Neuronal stem cell (in vitro differentiated cells): ENCODE results near the gene COL4A4.

ENCODE experiments used
- DNase-seq: peaks from one replicate; pipeline ENCODE4 v3.0.0-alpha.2; 2013; ENCODE audit warnings: low spot score
- H2AFZ ChIP-seq: one replicate; pipeline ENCODE4 v1.6.1; 2013; ENCODE audit warnings: mild to moderate bottlenecking, low read length, inconsistent platforms
- H2AK5ac ChIP-seq: 2 replicates; pipeline ENCODE4 v1.6.1; 2013; ENCODE audit warnings: low read depth, mild to moderate bottlenecking, inconsistent platforms, low read length, moderate library complexity, mixed read lengths
- H2BK120ac ChIP-seq: 2 replicates; pipeline ENCODE4 v1.6.1; 2013; ENCODE audit warnings: low read depth, mild to moderate bottlenecking, inconsistent platforms, low read length, moderate library complexity, mixed read lengths
- H2BK12ac ChIP-seq: one replicate; pipeline ENCODE4 v1.6.1; 2013; ENCODE audit warnings: low read length, inconsistent platforms
- H2BK15ac ChIP-seq: 2 replicates; pipeline ENCODE4 v1.6.1; 2013; ENCODE audit warnings: mild to moderate bottlenecking, low read length, inconsistent platforms, mixed read lengths
- H2BK5ac ChIP-seq: one replicate; pipeline ENCODE4 v1.6.1; 2013; ENCODE audit warnings: inconsistent platforms, mild to moderate bottlenecking, low read length, moderate library complexity
- H3K14ac ChIP-seq: one replicate; pipeline ENCODE4 v1.6.1; 2013; ENCODE audit warnings: low read length, inconsistent platforms
- H3K18ac ChIP-seq: 2 replicates; pipeline ENCODE4 v1.6.1; 2013; ENCODE audit warnings: low read length, inconsistent platforms
- H3K23ac ChIP-seq: 2 replicates; pipeline ENCODE4 v1.6.1; 2013; ENCODE audit warnings: low read depth, mild to moderate bottlenecking, mixed read lengths, low read length, inconsistent platforms; ENCODE audit not compliant: poor library complexity
- H3K27ac ChIP-seq: replicated peaks from 3 replicates; pipeline ENCODE4 v1.5.1; 2013; ENCODE audit warnings: low read length, inconsistent platforms
- H3K27me3 ChIP-seq, 3 experiments: 2 replicates each; pipeline ENCODE4 v1.6.1; 2013; ENCODE audit warnings: low read length in 3 of 3, mild to moderate bottlenecking in 2 of 3, inconsistent platforms in 1 of 3, low read depth in 1 of 3, mixed read lengths in 1 of 3, moderate library complexity in 1 of 3; ENCODE audit not compliant: control insufficient read depth in 3 of 3, insufficient read depth in 3 of 3
- H3K36me3 ChIP-seq, 2 donors: replicated peaks in 1 of 2; 2 replicates each; pipeline ENCODE4 v1.6.1; 2013; ENCODE audit warnings: low read length in 2 of 2; ENCODE audit not compliant: control insufficient read depth in 2 of 2, insufficient read depth in 2 of 2
- H3K4ac ChIP-seq: 2 replicates; pipeline ENCODE4 v1.6.1; 2013; ENCODE audit warnings: inconsistent platforms, mild to moderate bottlenecking, low read length, moderate library complexity
- H3K4me1 ChIP-seq, 2 donors: 1 replicate in 1 of 2; 2 replicates in 1 of 2; pipeline ENCODE4 v1.6.1; 2013; ENCODE audit warnings: low read length in 2 of 2, low read depth in 1 of 2; ENCODE audit not compliant: control insufficient read depth in 2 of 2, insufficient read depth in 1 of 2
- H3K4me2 ChIP-seq: one replicate; pipeline ENCODE4 v1.6.1; 2013; ENCODE audit warnings: mild to moderate bottlenecking, low read length, inconsistent platforms; ENCODE audit not compliant: insufficient read depth, poor library complexity, severe bottlenecking
- H3K4me3 ChIP-seq, 2 donors: 2 replicates each; pipeline ENCODE4 v1.5.1; 2013; ENCODE audit warnings: low read length in 2 of 2, mild to moderate bottlenecking in 2 of 2, inconsistent platforms in 1 of 2, moderate library complexity in 1 of 2
- H3K79me1 ChIP-seq: one replicate; pipeline ENCODE4 v1.6.1; 2013; ENCODE audit warnings: low read depth, mild to moderate bottlenecking, inconsistent platforms, low read length, moderate library complexity
- H3K9ac ChIP-seq: one replicate; pipeline ENCODE4 v1.6.1; 2013; ENCODE audit warnings: mild to moderate bottlenecking, low read depth, low read length, inconsistent platforms; ENCODE audit not compliant: poor library complexity
- H3K9me3 ChIP-seq, 2 donors: replicated peaks in 1 of 2; 2 replicates each; pipeline versions ENCODE3 to v1.6.1; 2013; ENCODE audit warnings: low read length in 2 of 2, mild to moderate bottlenecking in 2 of 2, inconsistent platforms in 1 of 2, low read depth in 1 of 2, mixed read lengths in 1 of 2, moderate library complexity in 1 of 2; ENCODE audit not compliant: control insufficient read depth in 2 of 2, insufficient read depth in 1 of 2
- H4K8ac ChIP-seq: one replicate; pipeline ENCODE4 v1.6.1; 2013; ENCODE audit warnings: low read depth, mild to moderate bottlenecking, inconsistent platforms, low read length, moderate library complexity
- H4K91ac ChIP-seq: one replicate; pipeline ENCODE4 v1.6.1; 2013; ENCODE audit warnings: low read length, low read depth, mild to moderate bottlenecking, inconsistent platforms; ENCODE audit not compliant: poor library complexity
- WGBS, 2 donors: extraction: QIAGEN DNeasy Blood & Tissue Kit; methylation state at CpG; one replicate each; pipeline ENCODE4 v1.1.7; 2013; ENCODE audit warnings: missing lambda C conversion rate in 2 of 2, mixed read lengths in 1 of 2; ENCODE audit not compliant: insufficient read length in 2 of 2, insufficient replicate concordance in 1 of 2; ENCODE audit errors: extremely low coverage in 2 of 2; 5-methylcytosine and 5-hydroxymethylcytosine counted together

COL4A4 gene

GRCh38 chr2:226963528-226963927, 200.5 kb downstream of the COL4A4 start:
- H3K4me1 ChIP-seq = no peaks in the 10 kb centered on the region

DNA sequence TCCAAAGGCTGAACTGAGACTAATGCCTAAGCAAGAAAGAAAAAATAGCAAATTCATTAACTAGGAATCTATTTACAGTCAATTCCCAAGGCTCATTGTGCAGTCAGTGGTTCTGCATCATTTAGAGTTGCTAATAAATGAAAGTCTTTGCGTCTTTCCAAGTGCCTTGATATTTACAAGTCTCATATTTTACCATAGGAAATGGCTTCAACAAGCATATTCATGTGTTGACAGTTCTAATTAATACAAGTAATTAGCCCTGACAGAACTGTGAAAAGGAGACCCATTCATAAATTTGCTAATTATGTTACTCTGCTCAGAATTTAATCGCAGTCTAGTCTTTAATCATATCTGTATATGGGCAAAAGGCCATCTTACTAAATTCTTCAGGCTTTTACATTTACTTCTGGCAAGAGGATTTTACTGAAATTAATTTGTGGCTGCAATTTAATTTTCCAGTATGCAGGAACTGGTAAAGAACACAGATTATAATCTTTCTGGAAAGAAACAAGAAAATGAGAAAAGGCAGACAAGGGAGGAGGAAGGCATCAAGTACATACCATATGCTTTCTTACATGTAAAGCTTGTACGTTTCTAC, 201.7 kb downstream of the COL4A4 start:
- H2BK5ac ChIP-seq = no peak overlapping the region
- H3K4ac ChIP-seq = no peak overlapping the region
- no peak overlapping the region for H3K4me3 ChIP-seq
- H3K4me2 ChIP-seq = no peak overlapping the region
- no peaks in the 10 kb centered on the region for H3K27me3 ChIP-seq
- no peaks in the 10 kb centered on the region for H3K36me3 ChIP-seq
- no peak overlapping the region for H3K23ac ChIP-seq
- peaks cover 2 to 10% of the 10 kb centered on the region in 2 donors for H3K9me3 ChIP-seq
- no peak overlapping the region for H3K9ac ChIP-seq
- no CpG with 5 or more reads among the region's 3 CpGs for WGBS, 2 donors
- H2BK12ac ChIP-seq = no peak overlapping the region
- H2AK5ac ChIP-seq = no peak overlapping the region
- no peak overlapping the region for H2AFZ ChIP-seq
- H2BK120ac ChIP-seq = no peak overlapping the region
- no peak overlapping the region for H2BK15ac ChIP-seq
- no peak overlapping the region for H3K18ac ChIP-seq
- no peaks in the 10 kb centered on the region for H3K4me1 ChIP-seq
- no peak overlapping the region for H4K91ac ChIP-seq
- H3K79me1 ChIP-seq = no peaks in the 10 kb centered on the region
- no peak overlapping the region for H3K14ac ChIP-seq
- H3K27ac ChIP-seq = no peak overlapping the region
- H4K8ac ChIP-seq = no peak overlapping the region
- no peak for DNase-seq

More at GRCh38 chr2:226963528-226963927, 200.5 kb downstream of the COL4A4 start:
- Histone ChIP-seq H2BK12ac (no peak overlapping the region), H3K9ac (no peak overlapping the region), H4K91ac (no peak overlapping the region), H2AFZ (no peak overlapping the region), H3K27ac (no peak overlapping the region), H3K23ac (no peak overlapping the region), H3K4me2 (no peak overlapping the region), H3K9me3 (peaks cover 0 to 7% of the 10 kb centered on the region in 2 donors), H3K14ac (no peak overlapping the region), H2BK5ac (no peak overlapping the region), H3K18ac (no peak overlapping the region), H3K36me3 (no peaks in the 10 kb centered on the region), H4K8ac (no peak overlapping the region), H2BK120ac (no peak overlapping the region), H3K4ac (no peak overlapping the region), H2BK15ac (no peak overlapping the region), H2AK5ac (no peak overlapping the region), H3K27me3 (no peaks in the 10 kb centered on the region), H3K79me1 (no peaks in the 10 kb centered on the region), H3K4me3 (no peak overlapping the region)
- no CpG with 5 or more reads among the region's 1 CpG for WGBS, 2 donors
- no peak for DNase-seq

- Histone ChIP-seq H3K4me1 (no peaks in the 10 kb centered on the region), H2AK5ac (no peak overlapping the region), H3K9ac (no peak overlapping the region), H2BK12ac (no peak overlapping the region), H3K23ac (no peak overlapping the region), H3K4ac (no peak overlapping the region), H2BK15ac (no peak overlapping the region), H2BK120ac (no peak overlapping the region), H3K27ac (no peak overlapping the region), H2AFZ (no peak overlapping the region), H3K9me3 (peaks cover 2 to 10% of the 10 kb centered on the region in 2 donors), H3K18ac (no peak overlapping the region), H3K79me1 (no peaks in the 10 kb centered on the region), H3K4me2 (no peak overlapping the region), H2BK5ac (no peak overlapping the region), H3K36me3 (no peaks in the 10 kb centered on the region), H3K27me3 (no peaks in the 10 kb centered on the region), H4K91ac (no peak overlapping the region), H3K14ac (no peak overlapping the region), H4K8ac (no peak overlapping the region), H3K4me3 (no peak overlapping the region)
- no CpG with 5 or more reads among the region's 1 CpG for WGBS, 2 donors
- no peak for DNase-seq
Measured at GRCh38 chr2:226959418-226959817, 204.6 kb downstream of the COL4A4 start.

- Histone ChIP-seq H3K9me3 (peaks cover 2 to 10% of the 10 kb centered on the region in 2 donors), H3K4me2 (no peak overlapping the region), H3K4ac (no peak overlapping the region), H3K79me1 (no peaks in the 10 kb centered on the region), H3K27me3 (no peaks in the 10 kb centered on the region), H2BK15ac (no peak overlapping the region), H3K14ac (no peak overlapping the region), H4K8ac (no peak overlapping the region), H3K4me1 (no peaks in the 10 kb centered on the region), H3K27ac (no peak overlapping the region), H3K36me3 (no peaks in the 10 kb centered on the region), H3K23ac (no peak overlapping the region), H2BK12ac (no peak overlapping the region), H4K91ac (no peak overlapping the region), H3K18ac (no peak overlapping the region), H2BK5ac (no peak overlapping the region), H3K4me3 (no peak overlapping the region), H3K9ac (no peak overlapping the region), H2AFZ (no peak overlapping the region), H2BK120ac (no peak overlapping the region), H2AK5ac (no peak overlapping the region)
- DNase-seq = no peak
- WGBS, 2 donors = no CpG with 5 or more reads among the region's 1 CpG
Measured at GRCh38 chr2:226956659-226957058, 207.3 kb downstream of the COL4A4 start.
